HG03521 (cell line): ENCODE data around the gene TMEM91.

ENCODE experiments used
- ATAC-seq: cut with Tn5 transposase; IDR thresholded peaks from one replicate; pipeline ENCODE4 v1.9.1; 2021; ENCODE audit warnings: mild to moderate bottlenecking, moderate library complexity; ENCODE audit not compliant: unreplicated experiment

Gene TMEM91

DNA sequence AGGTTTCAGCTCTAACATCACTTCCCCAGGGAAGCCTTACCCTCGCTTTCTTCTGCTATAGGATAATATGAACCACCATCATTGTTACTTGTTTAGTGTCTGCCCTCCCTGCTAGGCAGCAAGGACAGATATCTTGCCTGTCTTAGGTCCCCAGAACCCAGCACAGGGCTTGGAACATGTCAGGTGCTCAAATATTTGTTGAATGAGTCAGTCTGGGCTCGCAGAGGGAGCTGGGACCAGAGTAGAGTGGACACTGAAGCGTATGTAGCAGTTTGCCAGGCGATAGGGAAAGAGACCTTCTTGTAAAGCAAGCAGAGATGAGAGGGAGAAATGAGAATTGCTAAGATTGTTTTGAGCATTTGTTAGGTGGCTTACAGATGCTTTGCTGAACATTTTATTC, 33.0 kb downstream of the TMEM91 start:
- ATAC-seq = no peak

DNA sequence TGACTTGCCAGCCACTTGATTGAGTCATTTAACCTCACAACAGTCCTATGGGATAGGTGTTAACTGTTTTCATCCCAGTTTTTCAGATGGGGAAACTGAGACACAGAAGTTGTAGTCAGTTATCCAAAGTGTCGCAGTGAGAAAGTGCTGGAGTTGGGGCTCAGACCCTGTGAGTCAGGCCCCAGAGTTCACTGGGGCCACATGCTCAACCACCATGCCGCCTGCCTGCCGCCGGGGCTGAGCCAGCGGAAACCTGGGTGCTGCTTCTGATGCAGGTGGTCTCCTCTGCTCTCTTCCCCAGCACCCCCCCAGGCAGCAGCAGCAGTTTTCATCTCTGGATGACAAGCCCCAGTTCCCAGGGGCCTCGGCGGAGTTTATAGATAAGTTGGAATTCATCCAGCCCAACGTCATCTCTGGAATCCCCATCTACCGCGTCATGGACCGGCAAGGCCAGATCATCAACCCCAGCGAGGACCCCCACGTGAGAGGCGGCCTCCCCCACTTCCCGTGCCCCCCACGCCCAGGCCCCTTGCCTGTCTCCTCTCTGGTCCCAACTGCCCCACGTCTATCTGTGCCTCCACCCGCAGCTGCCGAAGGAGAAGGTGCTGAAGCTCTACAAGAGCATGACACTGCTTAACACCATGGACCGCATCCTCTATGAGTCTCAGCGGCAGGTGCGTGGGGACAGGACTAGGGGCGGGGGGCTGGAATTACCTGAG, 34.2 kb downstream of the TMEM91 start:
- ATAC-seq = no peak

DNA sequence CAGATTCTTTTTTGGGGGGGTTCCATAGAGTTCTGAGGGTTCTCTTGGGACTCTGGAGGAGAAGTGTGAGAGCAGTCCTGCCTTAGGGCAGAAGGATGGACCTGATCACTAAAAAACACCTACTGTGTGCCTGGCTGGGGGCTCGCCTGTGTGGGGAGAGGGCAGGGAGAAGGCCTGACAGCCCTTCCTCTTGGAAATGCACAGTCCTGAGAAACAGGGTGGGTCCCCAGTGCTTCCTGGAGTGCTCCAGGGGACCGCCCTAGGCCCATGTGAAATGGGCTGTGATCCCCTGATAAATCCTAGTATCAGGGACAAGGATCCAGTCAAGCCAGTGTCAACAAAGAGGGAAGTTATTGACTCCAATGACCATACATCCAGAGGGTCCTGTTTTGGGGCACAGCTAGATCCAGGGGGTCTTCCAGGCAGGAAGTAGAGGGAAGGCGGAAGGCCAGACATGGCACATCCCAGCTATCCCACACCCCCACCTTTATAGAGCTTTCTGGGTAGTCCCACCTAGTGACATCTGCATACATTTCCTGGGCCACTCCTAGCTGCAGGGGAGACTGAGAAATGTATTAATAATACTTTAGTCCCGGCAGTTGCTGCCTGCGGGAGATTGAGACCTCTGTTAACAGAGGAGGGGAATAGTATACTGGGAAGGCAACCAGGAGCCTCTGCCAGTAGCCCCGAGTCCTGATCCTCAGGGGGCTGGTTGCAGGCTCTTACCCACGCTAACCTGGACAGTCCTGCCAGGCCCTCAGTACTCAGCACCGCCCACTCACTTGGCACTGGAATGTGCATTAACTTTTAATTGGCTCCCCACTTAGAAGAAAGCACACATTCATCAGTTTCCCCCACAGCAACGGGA, 35.0 kb downstream of the TMEM91 start:
- no peak for ATAC-seq

DNA sequence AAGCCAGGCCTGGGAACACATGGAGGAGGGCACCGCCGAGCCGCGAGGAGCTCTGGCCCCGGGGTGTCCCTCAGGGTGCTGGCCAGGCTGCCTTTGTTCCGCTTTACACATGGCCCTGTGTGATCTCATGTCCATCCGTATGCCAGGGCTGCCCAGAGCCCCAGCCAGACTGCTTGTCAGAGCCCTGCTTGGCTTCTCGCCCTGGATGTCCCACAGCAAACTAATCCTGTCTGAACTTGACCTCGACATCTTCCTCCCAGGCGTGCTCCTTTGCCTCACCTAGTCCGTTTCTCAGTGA, 35.6 kb downstream of the TMEM91 start:
- no peak for ATAC-seq

DNA sequence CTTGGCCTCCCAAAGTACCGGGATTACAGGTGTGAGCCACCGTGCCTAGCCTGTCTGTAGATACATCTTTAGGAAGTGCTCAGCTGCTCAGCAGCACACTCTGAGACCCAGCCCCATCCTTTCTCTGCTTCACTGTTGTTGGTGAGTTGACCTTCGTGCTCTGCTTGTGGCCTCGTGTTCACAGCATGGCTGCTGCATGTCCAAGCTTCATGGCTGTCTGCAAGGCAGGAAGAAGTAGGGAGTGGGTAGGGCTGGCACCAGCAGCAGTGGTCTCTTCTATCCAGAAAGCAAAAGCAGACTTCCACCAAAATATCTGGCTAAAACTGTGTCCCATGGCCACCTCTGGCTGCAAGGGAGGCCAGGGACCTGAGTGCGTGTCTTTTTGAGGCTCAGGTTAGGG, 36.6 kb downstream of the TMEM91 start:
- no peak for ATAC-seq

DNA sequence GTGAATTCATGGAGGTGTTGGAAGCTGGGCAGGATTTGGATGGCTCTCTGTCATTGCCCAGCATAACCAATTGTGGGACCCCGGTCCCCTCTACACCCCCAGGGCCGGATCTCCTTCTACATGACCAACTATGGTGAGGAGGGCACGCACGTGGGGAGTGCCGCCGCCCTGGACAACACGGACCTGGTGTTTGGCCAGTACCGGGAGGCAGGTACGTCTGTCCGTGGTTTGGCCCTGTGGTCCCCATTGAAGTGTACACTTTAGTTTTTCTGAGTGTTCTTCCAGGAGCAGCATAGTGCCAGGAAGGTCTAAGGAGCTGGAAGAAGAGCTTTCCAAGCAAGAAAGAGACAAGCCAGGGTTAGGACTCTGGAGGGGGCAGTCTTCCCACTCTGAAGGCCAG, 37.6 kb downstream of the TMEM91 start:
- no peak for ATAC-seq

DNA sequence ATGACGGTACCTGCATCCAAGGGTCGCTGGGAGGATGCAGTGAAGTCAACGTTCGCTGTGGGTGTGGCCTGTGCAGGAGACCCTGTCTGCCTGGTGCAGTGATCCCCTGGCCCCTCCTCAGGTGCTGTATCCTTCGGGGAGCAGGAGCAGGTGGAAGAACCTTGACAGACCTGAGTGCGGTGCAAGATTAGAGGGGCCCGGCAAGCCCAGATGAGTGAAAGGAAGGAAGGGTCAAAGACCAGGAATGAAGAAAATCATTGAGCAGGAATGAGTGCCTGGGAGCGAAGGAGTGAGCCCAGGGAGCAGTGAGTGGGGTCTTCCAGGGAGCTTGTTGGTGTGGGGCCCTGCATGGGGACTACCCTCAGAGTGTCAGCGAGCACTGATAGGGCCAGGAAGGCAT, 38.1 kb downstream of the TMEM91 start:
- no peak for ATAC-seq

DNA sequence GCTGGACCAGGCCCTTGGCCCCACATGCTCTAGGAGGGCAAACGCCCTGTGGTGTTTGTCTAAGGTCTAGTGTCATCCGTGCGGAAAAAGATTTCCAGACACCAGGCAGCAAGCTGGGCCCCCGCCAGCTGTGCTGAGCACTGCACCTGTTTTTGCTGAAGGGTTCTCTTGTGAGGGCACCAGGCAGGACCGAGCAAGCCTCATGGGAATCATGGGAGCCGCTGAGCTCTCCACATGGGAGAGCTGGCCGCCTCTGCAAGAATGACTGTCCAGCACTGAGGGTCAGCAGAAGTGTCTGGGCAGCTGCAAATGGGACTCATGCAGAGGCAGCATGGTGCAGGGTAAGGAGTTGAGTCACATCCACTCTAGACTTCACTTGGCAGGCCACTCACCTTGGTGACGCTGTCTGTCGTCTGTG, 38.8 kb downstream of the TMEM91 start:
- no peak for ATAC-seq

DNA sequence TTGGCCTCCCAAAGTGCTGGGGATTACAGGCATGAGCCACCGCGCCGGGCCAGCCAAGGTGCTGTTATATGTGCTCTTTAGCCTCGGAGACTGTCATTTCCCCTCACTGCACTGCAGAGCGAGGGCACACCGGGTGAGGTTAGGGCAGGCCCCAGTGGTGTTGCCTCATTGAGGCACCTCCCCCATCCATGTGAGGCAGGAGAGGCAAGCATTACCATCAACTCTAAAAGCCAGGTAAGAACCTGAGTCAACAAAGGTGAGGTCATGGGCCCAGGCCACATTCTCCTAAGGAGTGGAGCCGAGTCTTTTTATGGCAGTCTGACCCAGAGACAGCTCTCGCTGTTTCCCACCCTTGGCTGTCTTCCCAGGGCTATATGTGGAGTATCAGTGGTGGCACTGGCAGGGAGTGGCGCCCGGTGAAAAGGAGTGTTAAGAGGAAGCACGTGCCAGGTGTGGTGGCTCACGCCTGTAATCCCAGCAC, 39.9 kb downstream of the TMEM91 start:
- no peak for ATAC-seq

DNA sequence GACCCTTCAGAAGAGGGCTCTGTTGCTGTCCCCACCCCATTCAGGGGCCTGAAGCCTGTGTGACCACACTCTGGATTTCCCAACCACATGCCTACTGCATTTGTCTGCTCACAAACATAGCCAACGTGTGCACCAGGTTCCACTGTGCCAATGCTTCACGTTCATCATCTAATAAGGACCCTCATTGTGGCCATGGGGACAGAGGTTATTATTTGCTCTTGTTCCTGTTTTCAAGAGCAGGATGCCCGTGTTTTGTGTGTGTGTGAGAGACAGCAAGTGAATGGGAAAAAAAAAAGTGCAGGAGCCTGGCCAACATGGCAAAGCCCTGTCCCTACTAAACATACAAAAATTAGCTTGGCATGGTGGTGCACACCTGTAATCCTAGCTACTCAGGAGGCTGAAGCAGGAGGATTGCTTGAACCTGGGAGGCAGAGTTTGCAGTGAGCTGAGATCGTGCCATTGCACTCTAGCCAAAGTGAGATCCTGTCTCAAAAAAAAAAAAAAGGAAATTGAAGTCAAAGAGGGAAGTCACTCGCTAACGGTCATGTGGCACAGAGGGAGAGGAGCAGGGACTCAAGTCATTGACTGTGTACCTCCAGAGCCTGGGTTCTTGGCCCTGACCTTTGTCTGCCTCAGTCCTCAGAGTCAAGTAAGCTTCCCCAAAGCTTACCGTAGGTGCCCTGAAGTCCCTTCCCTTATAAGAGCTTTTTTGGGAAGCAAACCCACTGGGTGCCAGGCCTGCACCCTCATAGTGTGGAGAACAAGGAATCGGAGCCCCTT, 44.0 kb downstream of the TMEM91 start:
- no peak for ATAC-seq

DNA sequence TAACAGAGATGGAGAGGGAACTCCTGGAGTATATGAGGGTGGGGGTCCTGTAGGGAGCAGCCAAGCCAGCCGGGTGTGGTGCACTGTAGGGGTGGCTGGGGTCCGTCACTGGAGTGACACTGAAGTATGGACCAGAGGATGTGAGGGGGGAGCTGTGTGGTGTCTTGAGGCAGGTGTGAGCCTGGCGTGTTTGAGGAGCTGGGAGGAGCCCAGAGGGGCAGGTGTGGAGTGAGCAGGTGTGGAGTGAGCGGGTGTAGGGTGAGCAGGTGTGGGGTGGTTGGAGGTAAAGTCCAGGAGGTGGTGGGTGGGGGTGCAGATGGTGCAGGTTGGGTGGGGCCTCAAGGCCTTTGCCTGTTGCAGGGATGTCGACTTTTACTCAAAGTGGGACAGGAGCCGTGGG, 45.0 kb downstream of the TMEM91 start:
- no peak for ATAC-seq

DNA sequence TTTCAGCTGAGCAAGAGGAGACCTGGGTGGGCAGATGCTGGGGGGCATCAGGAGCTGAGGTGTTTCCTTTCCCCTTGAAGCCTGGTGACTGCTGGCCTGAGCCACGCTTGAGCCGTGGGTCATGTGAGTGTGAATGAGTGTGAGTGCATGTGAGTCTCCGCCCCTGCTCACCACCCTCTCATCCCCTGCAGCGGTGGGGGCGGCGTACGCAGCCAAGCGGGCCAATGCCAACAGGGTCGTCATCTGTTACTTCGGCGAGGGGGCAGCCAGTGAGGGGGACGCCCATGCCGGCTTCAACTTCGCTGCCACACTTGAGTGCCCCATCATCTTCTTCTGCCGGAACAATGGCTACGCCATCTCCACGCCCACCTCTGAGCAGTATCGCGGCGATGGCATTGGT, 45.6 kb downstream of the TMEM91 start:
- ATAC-seq = no peak

DNA sequence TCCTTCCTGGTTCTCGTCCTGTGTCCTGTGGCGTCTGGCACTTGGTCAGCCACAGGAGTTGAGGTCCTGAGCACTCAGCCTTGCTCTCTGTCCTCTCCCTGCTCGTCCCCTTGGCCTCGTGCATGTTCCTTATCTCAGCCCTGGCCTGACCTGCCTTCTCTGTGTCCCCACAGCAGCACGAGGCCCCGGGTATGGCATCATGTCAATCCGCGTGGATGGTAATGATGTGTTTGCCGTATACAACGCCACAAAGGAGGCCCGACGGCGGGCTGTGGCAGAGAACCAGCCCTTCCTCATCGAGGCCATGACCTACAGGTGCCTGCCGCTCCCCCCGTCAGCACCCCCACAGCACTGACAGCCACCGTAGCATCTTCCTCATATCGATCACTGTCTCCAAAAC, 46.1 kb downstream of the TMEM91 start:
- no peak for ATAC-seq

DNA sequence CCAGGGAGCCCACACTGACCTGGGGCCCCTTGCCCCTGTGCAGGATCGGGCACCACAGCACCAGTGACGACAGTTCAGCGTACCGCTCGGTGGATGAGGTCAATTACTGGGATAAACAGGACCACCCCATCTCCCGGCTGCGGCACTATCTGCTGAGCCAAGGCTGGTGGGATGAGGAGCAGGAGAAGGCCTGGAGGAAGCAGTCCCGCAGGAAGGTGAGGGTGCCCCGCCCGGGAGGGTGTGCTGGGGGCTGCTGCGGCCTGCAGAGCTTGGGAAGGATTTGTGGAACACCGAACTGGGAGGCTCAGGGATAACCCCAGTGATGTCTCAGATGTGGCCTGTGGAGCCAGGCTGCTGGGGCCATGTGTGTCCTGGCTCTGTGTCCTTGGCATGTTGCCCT, 46.6 kb downstream of the TMEM91 start:
- no peak for ATAC-seq

DNA sequence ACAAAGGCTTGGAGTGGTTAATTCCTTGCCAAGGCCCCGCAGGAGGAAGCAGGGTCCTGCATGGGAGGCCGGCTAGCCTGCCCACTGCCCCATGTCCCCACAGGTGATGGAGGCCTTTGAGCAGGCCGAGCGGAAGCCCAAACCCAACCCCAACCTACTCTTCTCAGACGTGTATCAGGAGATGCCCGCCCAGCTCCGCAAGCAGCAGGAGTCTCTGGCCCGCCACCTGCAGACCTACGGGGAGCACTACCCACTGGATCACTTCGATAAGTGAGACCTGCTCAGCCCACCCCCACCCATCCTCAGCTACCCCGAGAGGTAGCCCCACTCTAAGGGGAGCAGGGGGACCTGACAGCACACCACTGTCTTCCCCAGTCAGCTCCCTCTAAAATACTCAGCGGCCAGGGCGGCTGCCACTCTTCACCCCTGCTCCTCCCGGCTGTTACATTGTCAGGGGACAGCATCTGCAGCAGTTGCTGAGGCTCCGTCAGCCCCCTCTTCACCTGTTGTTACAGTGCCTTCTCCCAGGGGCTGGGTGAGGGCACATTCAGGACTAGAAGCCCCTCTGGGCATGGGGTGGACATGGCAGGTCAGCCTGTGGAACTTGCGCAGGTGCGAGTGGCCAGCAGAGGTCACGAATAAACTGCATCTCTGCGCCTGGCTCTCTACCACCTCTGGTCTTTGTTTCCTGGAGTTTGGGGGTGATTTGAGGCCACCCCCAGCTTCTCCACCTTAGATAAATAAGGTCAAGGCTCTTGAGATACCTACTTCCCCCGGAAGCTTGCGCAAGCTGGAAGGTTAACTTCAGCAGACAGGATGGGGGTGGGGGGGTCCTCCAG, 48.2 kb downstream of the TMEM91 start:
- ATAC-seq = no peak

DNA sequence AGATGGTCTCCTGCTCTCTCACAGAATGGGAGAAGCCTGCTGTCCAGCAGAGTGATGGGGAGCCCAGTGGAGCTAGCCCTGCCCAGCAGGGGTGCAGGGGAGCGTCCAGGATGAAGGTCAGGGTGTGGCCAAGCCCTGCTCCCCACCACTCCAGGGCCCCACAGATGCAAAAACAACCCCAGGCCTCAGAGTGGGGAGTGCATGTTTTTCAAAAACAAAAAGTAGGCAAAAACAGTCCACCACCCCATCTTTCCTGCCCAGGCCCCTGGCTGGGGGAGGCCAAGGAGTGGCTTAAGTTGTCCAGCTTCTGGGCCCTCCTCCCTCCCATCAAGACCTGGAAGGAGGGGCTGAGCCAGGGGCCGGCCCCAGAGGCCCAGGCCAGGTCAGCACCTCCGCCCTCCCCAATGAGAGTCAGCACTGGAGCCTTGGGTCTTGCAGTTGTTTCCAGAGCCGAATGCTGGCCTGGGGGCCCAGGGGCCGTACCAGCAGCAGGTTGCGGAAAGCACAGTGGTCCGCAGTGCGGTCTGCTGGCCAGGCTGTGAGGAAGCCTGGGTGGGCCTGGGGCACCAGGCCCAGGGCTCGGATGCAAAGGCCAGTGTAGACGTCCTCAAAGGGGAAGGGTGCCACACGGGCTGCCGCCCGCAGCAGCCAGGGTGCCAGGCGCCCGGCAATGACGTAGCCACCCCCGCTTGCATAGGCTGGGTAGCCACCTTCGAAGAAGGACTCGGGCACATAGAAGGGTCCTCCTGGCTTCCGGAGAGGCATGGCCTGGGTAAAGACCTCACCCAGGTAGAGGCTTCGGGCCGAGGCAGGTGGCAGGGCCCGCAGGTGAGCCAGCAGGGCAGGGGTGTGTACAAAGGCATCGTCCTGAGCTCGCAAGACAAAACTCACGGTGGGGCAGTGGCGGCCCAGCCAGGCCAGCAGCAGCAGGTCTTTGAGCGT, 49.1 kb downstream of the TMEM91 start:
- ATAC-seq = no peak

DNA sequence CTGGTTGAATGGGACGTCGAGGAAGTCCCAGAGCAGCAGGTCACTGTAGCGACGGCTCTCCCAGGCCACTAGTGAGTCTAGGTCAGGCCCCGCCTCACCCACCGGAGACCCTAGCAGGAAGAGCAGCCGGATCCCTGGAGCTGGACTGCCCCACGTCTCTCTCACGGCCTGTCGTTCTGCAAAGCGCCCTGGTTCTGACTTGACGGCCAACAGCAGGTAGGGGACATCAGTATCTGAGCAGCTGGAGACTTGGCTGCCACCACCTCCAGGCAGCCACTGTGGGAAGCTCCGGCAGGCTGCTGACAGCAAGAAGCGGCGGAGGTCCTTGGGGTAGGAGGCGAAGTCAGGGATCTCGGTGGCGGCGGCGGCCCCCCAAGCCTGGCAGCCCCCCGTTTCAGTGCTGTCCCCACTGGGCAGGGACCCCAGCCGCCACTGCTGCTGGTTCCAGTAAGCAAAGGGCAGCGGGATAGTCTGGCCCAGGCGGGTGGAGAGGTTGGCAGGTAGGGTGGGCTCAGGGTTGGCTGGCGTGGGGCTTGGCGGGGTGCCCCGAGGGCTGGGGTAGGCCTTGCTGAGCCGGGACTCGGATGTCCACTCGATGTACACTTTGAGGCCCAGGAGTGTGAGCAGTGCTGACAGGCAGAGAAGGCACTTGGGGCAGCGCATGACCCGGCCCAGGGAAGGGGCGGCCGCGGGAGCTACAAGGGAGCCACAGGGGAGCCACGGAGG, 49.9 kb downstream of the TMEM91 start:
- no peak for ATAC-seq

DNA sequence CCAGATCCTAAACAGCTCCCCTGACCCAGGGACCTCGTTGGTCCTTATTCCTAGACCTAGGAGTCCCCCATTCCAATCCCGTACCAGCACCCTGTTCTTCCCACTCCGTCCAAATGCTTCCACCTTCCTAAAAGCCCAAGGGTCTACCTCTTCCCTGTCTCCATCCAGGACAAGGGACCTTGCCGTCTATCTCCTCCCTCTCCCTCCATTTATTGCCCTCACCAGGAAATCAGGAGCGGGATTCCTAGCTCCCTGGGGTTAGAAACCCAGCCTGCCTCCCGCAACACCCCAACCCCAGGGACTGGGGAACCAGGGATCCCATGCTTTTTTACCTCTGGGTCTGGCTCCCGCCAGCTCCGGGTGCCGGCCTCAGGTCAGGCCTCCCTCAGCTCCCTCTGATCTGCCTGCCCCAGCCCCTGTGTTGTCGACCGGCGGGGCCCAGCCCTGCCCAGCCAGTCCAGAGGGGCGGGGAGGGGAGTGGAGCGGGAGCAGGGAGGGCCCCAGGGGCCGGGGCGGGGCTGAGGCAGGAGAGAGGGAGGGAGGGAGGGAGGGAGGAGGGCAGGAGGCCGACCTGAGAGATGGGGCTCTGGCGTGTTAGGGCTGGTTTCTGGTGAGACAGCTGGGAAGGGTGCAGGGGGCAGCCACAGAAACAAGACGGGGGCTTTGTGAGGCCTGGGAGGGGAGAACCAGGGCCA, 50.8 kb downstream of the TMEM91 start, which contains the start of gene B3GNT8:
Gene B3GNT8 (minus strand): TSS at position 423 of the 695 bp plus-strand sequence. CDS start 596 bp downstream, outside the sequence.
- ATAC-seq = no peak
